ENCODE measurements around the gene MAP4K5. TPM values are rescaled to one million over a fixed set of nuclear protein-coding genes. Genes with fewer than 3 reads are reported as not detected.

The MAP4K5 gene
- total RNA-seq, 1 experiment from 2014 or later: 33.1 TPM

GRCh38 chr14:50534997-50535396, 2.6 kb upstream of the MAP4K5 start:
- H3K4me3 ChIP-seq (ENCODE audit: low read depth in 2 of 2, low read length in 2 of 2): no peak overlapping the region
- H3K36me3 ChIP-seq (ENCODE audit: control insufficient read depth, insufficient read depth, low read length): no peaks in the 10 kb centered on the region
- TF ChIP-seq REST (IDR thresholded peaks at IDR 0.05; ENCODE audit: insufficient read depth in 1 of 2, low read depth in 2 of 2, low read length in 1 of 2): no peak
- TF ChIP-seq CTCF (IDR thresholded peaks at IDR 0.05): no peak
- TF ChIP-seq TCF7L2 (IDR thresholded peaks at IDR 0.05; ENCODE audit: low read depth, low read length): no peak
- no peak overlapping the region for H3K27ac ChIP-seq (ENCODE audit: low read length)
- in situ Hi-C loops (cut with HindIII; ENCODE audit: low pct_unique_long_range_greater_than_20kb, low sequenced_read_pairs): no loop called here
- H3K4me1 ChIP-seq (ENCODE audit: control insufficient read depth, insufficient read depth, low read length): peaks cover 6% of the 10 kb centered on the region; the same call in 1 of the 2 replicates
- ATAC-seq (no peak), DNase-seq (ENCODE audit: low read depth, low spot score) (no peak)
- H3K9me3 ChIP-seq (ENCODE audit: control insufficient read depth, insufficient read depth, low read depth, low read length): no peaks in the 10 kb centered on the region
- no TSS peak for BruUV-seq (replicated peaks)
- CTCF ChIA-PET: no interaction called here
- POLR2A ChIA-PET: no interaction called here
- intact Hi-C loops (cut with micrococcal nuclease; ENCODE audit: unreplicated experiment): loop anchor here (5.0 kb wide), 1 partner anchor 138 kb away; the partner anchor contains the start of gene CDKL1
- H3K27me3 ChIP-seq (ENCODE audit: control insufficient read depth, insufficient read depth, low read length): no peaks in the 10 kb centered on the region

GRCh38 chr14:50534416-50534815, 2.0 kb upstream of the MAP4K5 start:
- TF ChIP-seq POLR2AphosphoS5 (IDR thresholded peaks at IDR 0.05; ENCODE audit: low read depth, low read length): no peak
- TF ChIP-seq REST (IDR thresholded peaks at IDR 0.05; ENCODE audit: insufficient read depth in 1 of 2, low read depth in 2 of 2, low read length in 1 of 2): no peak
- TF ChIP-seq TCF7L2 (IDR thresholded peaks at IDR 0.05; ENCODE audit: low read depth, low read length): no peak
- no peak for TF ChIP-seq SIN3A (IDR thresholded peaks at IDR 0.05; ENCODE audit: borderline replicate concordance, insufficient read depth, low read depth, low read length)
- Histone ChIP-seq H3K4me1 (ENCODE audit: control insufficient read depth, insufficient read depth, low read length) (peaks cover 8% of the 10 kb centered on the region; the same call in 1 of the 2 replicates), H3K4me3 (ENCODE audit: low read depth in 2 of 2, low read length in 2 of 2) (no peak overlapping the region), H3K27ac (ENCODE audit: low read length) (no peak overlapping the region), H3K27me3 (ENCODE audit: control insufficient read depth, insufficient read depth, low read length) (no peaks in the 10 kb centered on the region), H3K36me3 (ENCODE audit: control insufficient read depth, insufficient read depth, low read length) (no peaks in the 10 kb centered on the region), H3K9me3 (ENCODE audit: control insufficient read depth, insufficient read depth, low read depth, low read length) (no peaks in the 10 kb centered on the region)
- in situ Hi-C loops (cut with HindIII; ENCODE audit: low pct_unique_long_range_greater_than_20kb, low sequenced_read_pairs) (no loop called here), intact Hi-C loops (cut with micrococcal nuclease; ENCODE audit: unreplicated experiment) (loop anchor here (5.0 kb wide), 1 partner anchor 137 kb away; the partner anchor contains the start of gene CDKL1)
- CTCF ChIA-PET: no interaction called here
- no TSS peak for BruUV-seq (replicated peaks)
- POLR2A ChIA-PET: no interaction called here
- no peak for ATAC-seq
- no peak for DNase-seq (ENCODE audit: low read depth, low spot score)

All from Panc1 (cell line).